K562 (cell line): ENCODE data around the gene KCNJ14. TPM values are rescaled to one million over a fixed set of nuclear protein-coding genes. Genes with fewer than 3 reads are reported as not detected.
A peak's percentile ranks its signal among the peaks of the same experiment; 100 is the strongest.
"Not testable (repeated sequence)": the region's sequence is repeated elsewhere in the genome, so short reads cannot be mapped to it uniquely, and the experiment has no call there.

ENCODE experiments used
- ATAC-seq: fragments of 200-7000 bp; cut with Tn5 transposase; 3 replicates; pipeline ENCODE4 v1.9.1; 2020; ENCODE audit warnings: moderate library complexity
- BruUV-seq: library from RNA; stranded (reverse); fragments of 400-500 nt; replicated peaks from 2 replicates; lab custom pipeline; 2021; lab: Mats Ljungman, UMichigan
- CTCF ChIA-PET: fragments of 300-600 bp; formaldehyde crosslinking; extraction: SDS; loops from one replicate; lab custom pipeline; 2021; ENCODE audit warnings: low intra/inter-chr PET ratio; lab: Yijun Ruan, JAX
- POLR2A ChIA-PET: fragments of 300-600, 350-650 bp; sonication (Branson Sonifier 250); formaldehyde crosslinking; extraction: SDS; loops from one replicate; lab custom pipeline; 2021; ENCODE audit warnings: antibody characterized with exemption, inconsistent platforms; lab: Yijun Ruan, JAX
- DNase-seq, 4 experiments: peaks; one replicate each; pipeline versions ENCODE4 v3.0.0 to v3.0.0-alpha.2; 2011 to 2018; ENCODE audit warnings: low spot score in 3 of 4, mixed read lengths in 3 of 4; ENCODE audit errors: extremely low read depth in 1 of 4
- FAIRE-seq: peaks from 2 replicates; lab custom pipeline; 2011; peaks lifted over from hg19 to GRCh38; lab: Jason Lieb, UNC
- H2AFZ ChIP-seq: 2 replicates; pipeline ENCODE4 v1.6.0; 2011; ENCODE audit warnings: low read depth, low read length, control low read depth, inconsistent platforms
- H3K27ac ChIP-seq: fragments of 200-600 bp; 3 replicates; pipeline ENCODE4 v1.8.0; 2011; ENCODE audit warnings: low read depth, mild to moderate bottlenecking, control low read depth, inconsistent platforms, low read length, moderate library complexity, mixed read lengths; ENCODE audit errors: extremely low read depth
- H3K27me3 ChIP-seq, 2 experiments: fragments of 300-600 bp in 1 of 2; 2 replicates in 1 of 2; 3 replicates in 1 of 2; pipeline versions ENCODE4 v1.6.0 to v1.8.0; 2011; ENCODE audit warnings: inconsistent platforms in 2 of 2, low read length in 2 of 2, mild to moderate bottlenecking in 1 of 2, mixed read lengths in 1 of 2, moderate library complexity in 1 of 2; ENCODE audit not compliant: control insufficient read depth in 2 of 2, insufficient read depth in 2 of 2
- H3K36me3 ChIP-seq: fragments of 300-600 bp; 3 replicates; pipeline ENCODE4 v1.8.0; 2011; ENCODE audit warnings: mild to moderate bottlenecking, low read length, inconsistent platforms; ENCODE audit not compliant: control insufficient read depth, insufficient read depth
- H3K4me1 ChIP-seq, 2 experiments: fragments of 200-600 bp in 1 of 2; replicated peaks in 1 of 2; 2 replicates in 1 of 2; 3 replicates in 1 of 2; pipeline versions ENCODE4 v1.5.1 to v1.8.0; 2011; ENCODE audit warnings: inconsistent platforms in 2 of 2, low read length in 2 of 2, mild to moderate bottlenecking in 1 of 2, mixed read lengths in 1 of 2, moderate library complexity in 1 of 2; ENCODE audit not compliant: control insufficient read depth in 2 of 2, insufficient read depth in 2 of 2
- H3K4me2 ChIP-seq: 2 replicates; pipeline ENCODE4 v1.6.1; 2011; ENCODE audit warnings: low read length, control low read depth, inconsistent platforms, mixed read lengths; ENCODE audit not compliant: insufficient read depth
- H3K4me3 ChIP-seq: fragments of 200-600 bp; sonication (generic), shearing (Covaris generic); 2 replicates; pipeline ENCODE4 v1.5.1; 2016; ENCODE audit warnings: control low read depth, inconsistent platforms
- H3K79me2 ChIP-seq: fragments of 200-600 bp; 3 replicates; pipeline ENCODE4 v1.8.0; 2011; ENCODE audit warnings: low read length, inconsistent platforms; ENCODE audit not compliant: control insufficient read depth, insufficient read depth
- H3K9ac ChIP-seq, 2 experiments: 2 replicates each; pipeline versions ENCODE4 v1.6.0 to v1.6.1; 2011; ENCODE audit warnings: low read depth in 2 of 2, low read length in 2 of 2, control low read depth in 1 of 2, inconsistent platforms in 1 of 2, mild to moderate bottlenecking in 1 of 2, mixed read lengths in 1 of 2; ENCODE audit not compliant: insufficient read depth in 1 of 2
- H3K9me1 ChIP-seq: one replicate; pipeline ENCODE4 v1.6.0; 2011; ENCODE audit warnings: inconsistent platforms, mild to moderate bottlenecking, low read length, moderate library complexity; ENCODE audit not compliant: control insufficient read depth, insufficient read depth
- H3K9me3 ChIP-seq: replicated peaks from 2 replicates; pipeline ENCODE4 v1.5.1; 2011; ENCODE audit warnings: low read depth, low read length, inconsistent platforms; ENCODE audit not compliant: control insufficient read depth, insufficient read depth
- H4K20me1 ChIP-seq: replicated peaks from 2 replicates; pipeline ENCODE4 v1.6.1; 2011; ENCODE audit warnings: low read length, inconsistent platforms, mixed read lengths; ENCODE audit not compliant: control insufficient read depth, insufficient read depth
- EZH2 ChIP-seq: IDR thresholded peaks from 2 replicates; pipeline ENCODE4 v1.6.1; 2012; ENCODE audit warnings: low read depth, mild to moderate bottlenecking, inconsistent platforms, low read length, borderline replicate concordance
- POLR2AphosphoS5 ChIP-seq: IDR thresholded peaks from 2 replicates; pipeline ENCODE4 v1.6.1; 2011; ENCODE audit warnings: mild to moderate bottlenecking, low read depth, low read length, moderate library complexity; ENCODE audit not compliant: control insufficient read depth, insufficient read depth
- ZNF121 ChIP-seq: sonication (generic); formaldehyde crosslinking; conservative IDR thresholded peaks from 2 replicates; pipeline ENCODE4 v1.8.0; 2022; ENCODE audit warnings: missing genetic modification reagents
- WGBS: fragments of 100-300 bp; shearing (Covaris generic); methylation state at CpG from one replicate; pipeline ENCODE4 v1.1.6; 2016; ENCODE audit warnings: low coverage, mixed read lengths; ENCODE audit not compliant: insufficient coverage; ENCODE audit errors: missing lambda C conversion rate; 5-methylcytosine and 5-hydroxymethylcytosine counted together
- in situ Hi-C: fragments of 300-500 bp; cut with MboI; formaldehyde crosslinking; loops from 4 replicates; pipeline ENCODE4 v1.15.0; 2018; ENCODE audit warnings: inconsistent platforms, mixed read lengths
- intact Hi-C: fragments of 100-400 bp; cut with micrococcal nuclease; formaldehyde crosslinking; loops from 2 replicates; pipeline ENCODE4 v1.14.2; 2022
- polyA plus RNA-seq, 8 experiments: library from polyadenylated mRNA; depleted of rRNA in 4 of 8; stranded (reverse) in 5 of 8; unstranded in 3 of 8; fragments of >200 nt; fragmentation: Nextera tagmentation in 2 of 8; fragmentation: Illumina TruSeq in 1 of 8; extraction: Ambion mirVana in 2 of 8; extraction: Trizol in 1 of 8; gene quantifications; 2 replicates each; pipeline versions ENCODE4 v1.2.1 to v1.2.3, GENCODE V29; 2011 to 2014; ENCODE audit warnings: inconsistent platforms in 1 of 8, missing spikeins in 1 of 8
- total RNA-seq, 7 experiments: library from RNA; depleted of rRNA in 6 of 7; stranded (reverse); fragments of >200 nt in 6 of 7; fragmentation: Illumina TruSeq in 2 of 7; extraction: Trizol in 2 of 7; gene quantifications; 2 replicates each; pipeline versions ENCODE4 v1.2.1 to v1.2.3, GENCODE V29; 2011 to 2021; ENCODE audit warnings: low replicate concordance in 1 of 7

Gene KCNJ14
- total and polyA plus RNA-seq, 9 of the 15 experiments (the other 6 are each of a cell fraction or from before 2014, with no cell fraction given), result 0.15 to 1.6 (median 0.49) TPM

GRCh38 chr19:48486706-48487105, 31.3 kb downstream of the KCNJ14 start:
- not testable (repeated sequence) for H4K20me1 ChIP-seq, BruUV-seq

DNA sequence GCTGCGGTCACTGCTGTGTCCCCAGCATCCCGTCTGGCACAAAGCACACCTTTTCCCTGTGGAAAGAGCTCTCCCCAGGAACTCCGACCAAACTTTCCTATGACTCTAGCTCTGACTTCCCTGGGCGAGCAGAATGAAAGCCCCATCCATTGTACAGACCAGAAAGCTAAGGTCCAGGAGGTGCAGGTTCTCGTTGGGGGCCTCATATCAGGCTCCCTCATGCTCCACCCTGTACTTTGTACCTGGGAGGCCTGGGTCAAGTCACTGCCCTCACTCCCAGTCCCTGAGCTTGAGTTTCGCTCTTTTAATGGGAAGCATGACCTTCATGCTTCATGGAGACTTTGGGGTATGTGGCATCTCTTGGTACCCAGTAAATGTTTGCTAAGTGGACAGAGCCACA, 32.2 kb downstream of the KCNJ14 start:
- no peaks in the 10 kb centered on the region for H3K79me2 ChIP-seq
- ChIA-PET POLR2A (interaction anchor here (0.5 to 1.2 kb wide), 7 partner anchors 9 to 146 kb away, joined by 3 to 9 read pairs (median 3); no protein-coding TSS in a partner anchor), CTCF (no interaction called here)
- H2AFZ ChIP-seq, result no peak overlapping the region
- no peak overlapping the region for H3K4me2 ChIP-seq
- TF ChIP-seq POLR2AphosphoS5, result 0 out of 2 replicates have a peak, but pooled peaks have one; percentile 13
- TF ChIP-seq EZH2, result no peak
- BruUV-seq, result no TSS peak
- H3K9me1 ChIP-seq, result no peaks in the 10 kb centered on the region
- H3K36me3 ChIP-seq, result peaks cover 2% of the 10 kb centered on the region; the same call in 1 of the 3 replicates
- no peak overlapping the region for H3K27ac ChIP-seq
- DNase-seq (no peak), FAIRE-seq (no peak), ATAC-seq (no peak)
- no peaks in the 10 kb centered on the region for H3K27me3 ChIP-seq
- H3K4me1 ChIP-seq, result peaks cover 25 to 35% of the 10 kb centered on the region in 2 experiments
- no peaks in the 10 kb centered on the region for H3K9me3 ChIP-seq
- H3K4me3 ChIP-seq, result no peak overlapping the region
- in situ Hi-C loops (no loop called here), intact Hi-C loops (no loop called here)
- WGBS, result 57% methylated on average over 6 of the region's 6 CpGs
- H3K9ac ChIP-seq, result peak overlapping the region in 1 of 2 experiments; percentile 43; a peak in 2 of 4 replicates
- 0 out of 2 replicates have a peak, but pooled peaks cover 3% of the 10 kb centered on the region for H4K20me1 ChIP-seq

More at GRCh38 chr19:48486706-48487105, 31.3 kb downstream of the KCNJ14 start:
- H3K4me3 ChIP-seq, H2AFZ ChIP-seq, H3K9me1 ChIP-seq, H3K4me2 ChIP-seq, H3K9me3 ChIP-seq, H3K36me3 ChIP-seq, in situ Hi-C loops, ATAC-seq, DNase-seq, CTCF ChIA-PET, H3K9ac ChIP-seq, H3K79me2 ChIP-seq, H3K27me3 ChIP-seq, FAIRE-seq, intact Hi-C loops, H3K27ac ChIP-seq: not testable (repeated sequence)
- peaks cover 17 to 27% of the 10 kb centered on the region in 2 experiments for H3K4me1 ChIP-seq
- TF ChIP-seq ZNF121, result 0 out of 2 replicates have a peak, but pooled peaks have one; percentile 1
- POLR2A ChIA-PET, result interaction anchor here (0.7 kb wide), 1 partner anchor 146 kb away, joined by 3 read pairs; no protein-coding TSS in a partner anchor
- WGBS, result 79% methylated on average over 6 of the region's 10 CpGs
